ENCODE results near the gene METRNL. TPM values are rescaled to one million over a fixed set of nuclear protein-coding genes. Genes with fewer than 3 reads are reported as not detected.

METRNL gene
- total RNA-seq, 1 experiment from 2014 or later: 58.7 TPM

DNA sequence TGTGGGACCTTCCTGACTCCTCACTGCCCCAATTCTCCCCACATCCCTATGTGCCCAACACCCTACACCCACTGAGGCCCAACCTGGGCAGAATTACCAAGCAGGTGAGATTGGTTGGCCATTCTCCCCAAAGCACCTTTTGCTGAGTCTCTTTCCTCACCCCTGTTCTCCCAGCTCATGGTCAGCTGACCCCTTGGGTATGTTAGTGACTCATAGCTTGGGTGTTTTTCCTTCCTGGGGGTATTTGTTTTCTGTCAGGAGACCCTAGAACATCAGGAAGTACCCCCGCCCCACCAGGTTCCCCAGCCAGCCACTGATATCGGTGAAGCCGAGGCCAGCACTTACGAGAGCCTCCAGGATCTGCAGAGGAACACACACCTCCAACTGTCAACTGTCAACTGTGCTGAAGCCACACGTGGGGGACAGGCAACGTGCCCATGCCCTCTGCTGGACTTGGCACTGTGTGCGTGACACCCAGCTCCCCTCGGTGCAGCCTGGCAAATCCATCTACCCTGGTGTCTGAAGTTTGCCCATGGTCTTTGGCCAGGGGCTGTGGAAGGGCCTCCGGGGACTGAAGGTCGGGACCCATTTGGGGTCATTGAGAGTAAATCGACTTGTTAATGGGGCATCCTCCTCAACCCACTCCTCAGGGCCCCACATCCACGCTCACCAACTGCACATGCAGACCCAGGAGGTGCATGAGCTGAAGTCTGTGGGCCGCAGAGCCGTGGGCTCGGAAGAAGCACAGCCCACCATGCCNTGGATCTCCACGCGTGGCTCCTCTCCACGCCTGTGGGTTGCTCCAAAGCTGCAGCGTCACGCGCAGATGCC is 53.1 kb downstream of the METRNL start:
- Histone ChIP-seq H3K4me2 (ENCODE audit: low read length) (no peak overlapping the region), H3K9me3 (ENCODE audit: control insufficient read depth in 1 of 2, insufficient read depth in 1 of 2, low read depth in 1 of 2, low read length in 2 of 2) (no peaks in the 10 kb centered on the region), H3K36me3 (ENCODE audit: control insufficient read depth in 1 of 2, insufficient read depth in 2 of 2, low read length in 2 of 2) (no peaks in the 10 kb centered on the region), H3K4me3 (replicated peaks in 1 of 2; ENCODE audit: low read depth in 1 of 2, low read length in 2 of 2) (no peak overlapping the region), H3K27me3 (ENCODE audit: insufficient read depth, low read length) (peaks cover 4% of the 10 kb centered on the region; the same call in 1 of the 2 replicates), H3K9me2 (ENCODE audit: insufficient read depth) (no peaks in the 10 kb centered on the region), H3K4me1 (ENCODE audit: control insufficient read depth in 1 of 2, insufficient read depth in 2 of 2, low read length in 2 of 2) (peaks cover 0 to 9% of the 10 kb centered on the region in 2 experiments; a peak in 1 of 4 replicates), H3K79me2 (ENCODE audit: insufficient read depth, low read length) (no peaks in the 10 kb centered on the region), H3K9ac (ENCODE audit: low read length) (no peak overlapping the region), H4K20me1 (ENCODE audit: insufficient read depth) (no peaks in the 10 kb centered on the region), H2AFZ (ENCODE audit: low read depth, low read length, poor library complexity, severe bottlenecking) (no peak overlapping the region), H3K27ac (ENCODE audit: low read depth, low read length) (no peak overlapping the region)
- no peak for TF ChIP-seq JUND (IDR thresholded peaks at IDR 0.05)
- TF ChIP-seq POLR2A (IDR thresholded peaks at IDR 0.05; ENCODE audit: borderline replicate concordance, extremely low read depth, insufficient read depth, insufficient read length): no peak
- no peak for TF ChIP-seq REST (IDR thresholded peaks at IDR 0.05; ENCODE audit: low read depth)
- TF ChIP-seq SP1 (IDR thresholded peaks at IDR 0.05; ENCODE audit: low read depth): no peak
- TF ChIP-seq, protein P1, sequence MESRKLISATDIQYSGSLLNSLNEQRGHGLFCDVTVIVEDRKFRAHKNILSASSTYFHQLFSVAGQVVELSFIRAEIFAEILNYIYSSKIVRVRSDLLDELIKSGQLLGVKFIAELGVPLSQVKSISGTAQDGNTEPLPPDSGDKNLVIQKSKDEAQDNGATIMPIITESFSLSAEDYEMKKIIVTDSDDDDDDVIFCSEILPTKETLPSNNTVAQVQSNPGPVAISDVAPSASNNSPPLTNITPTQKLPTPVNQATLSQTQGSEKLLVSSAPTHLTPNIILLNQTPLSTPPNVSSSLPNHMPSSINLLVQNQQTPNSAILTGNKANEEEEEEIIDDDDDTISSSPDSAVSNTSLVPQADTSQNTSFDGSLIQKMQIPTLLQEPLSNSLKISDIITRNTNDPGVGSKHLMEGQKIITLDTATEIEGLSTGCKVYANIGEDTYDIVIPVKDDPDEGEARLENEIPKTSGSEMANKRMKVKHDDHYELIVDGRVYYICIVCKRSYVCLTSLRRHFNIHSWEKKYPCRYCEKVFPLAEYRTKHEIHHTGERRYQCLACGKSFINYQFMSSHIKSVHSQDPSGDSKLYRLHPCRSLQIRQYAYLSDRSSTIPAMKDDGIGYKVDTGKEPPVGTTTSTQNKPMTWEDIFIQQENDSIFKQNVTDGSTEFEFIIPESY (IDR thresholded peaks at IDR 0.05; ENCODE audit: extremely low read depth, insufficient replicate concordance, low read length): no peak
- TF ChIP-seq YY1 (IDR thresholded peaks at IDR 0.05; ENCODE audit: extremely low read depth, insufficient replicate concordance, low read depth, low read length): no peak
- TF ChIP-seq MAX (IDR thresholded peaks at IDR 0.05): no peak
- TF ChIP-seq CBX3 (IDR thresholded peaks at IDR 0.05; ENCODE audit: low read depth): no peak
- no peak for TF ChIP-seq TCF7L2 (IDR thresholded peaks at IDR 0.05; ENCODE audit: borderline replicate concordance, extremely low read depth, insufficient read depth, insufficient read length)
- RAD21 ChIA-PET (ENCODE audit: low non-redundant PET in 1 of 2, low total read pairs in 2 of 2, uncharacterized antibody in 2 of 2, unreplicated experiment in 2 of 2): no interaction called here
- intact Hi-C loops (cut with micrococcal nuclease): no loop called here
- CTCF ChIA-PET: no interaction called here
- no TSS peak for BruUV-seq (replicated peaks)
- DNase-seq (ENCODE audit: low read depth, low spot score) (no peak), ATAC-seq (no peak)
- POLR2A ChIA-PET: no interaction called here
